Hepatocyte (in vitro differentiated cells): ENCODE measurements around the gene SIGLEC9. TPM values are rescaled to one million over a fixed set of nuclear protein-coding genes. Genes with fewer than 3 reads are reported as not detected.

Experiments
- DNase-seq: peaks from one replicate; pipeline ENCODE4 v3.0.0-alpha.2; 2016; ENCODE audit warnings: low spot score
- H2AFZ ChIP-seq: fragments of 200-600 bp; sonication (generic); 2 replicates; pipeline ENCODE4 v1.6.0; 2016; ENCODE audit warnings: antibody characterized with exemption, mild to moderate bottlenecking
- H3K27ac ChIP-seq: fragments of 200-600 bp; sonication (generic); 2 replicates; pipeline ENCODE4 v1.5.1; 2016; ENCODE audit warnings: mild to moderate bottlenecking
- H3K27me3 ChIP-seq: fragments of 200-600 bp; sonication (generic); 2 replicates; pipeline ENCODE4 v1.6.1; 2016
- H3K36me3 ChIP-seq: fragments of 200-600 bp; sonication (generic); replicated peaks from 2 replicates; pipeline ENCODE4 v1.5.1; 2016; ENCODE audit warnings: low read depth; ENCODE audit not compliant: insufficient read depth
- H3K4me1 ChIP-seq: fragments of 200-600 bp; sonication (generic); 2 replicates; pipeline ENCODE4 v1.5.1; 2016; ENCODE audit warnings: mild to moderate bottlenecking, moderate library complexity; ENCODE audit not compliant: insufficient read depth
- H3K4me2 ChIP-seq: fragments of 200-600 bp; sonication (generic); 2 replicates; pipeline ENCODE4 v1.6.0; 2016
- H3K4me3 ChIP-seq: fragments of 200-600 bp; sonication (generic); 2 replicates; pipeline ENCODE4 v1.5.1; 2016; ENCODE audit warnings: mild to moderate bottlenecking
- H3K79me2 ChIP-seq: fragments of 200-600 bp; sonication (generic); 2 replicates; pipeline ENCODE4 v1.6.0; 2017; ENCODE audit warnings: mild to moderate bottlenecking
- H3K9me2 ChIP-seq: fragments of 200-600 bp; sonication (generic); replicated peaks from 2 replicates; pipeline ENCODE4 v1.6.0; 2017; ENCODE audit warnings: mild to moderate bottlenecking; ENCODE audit not compliant: insufficient read depth
- H3K9me3 ChIP-seq: fragments of 200-600 bp; sonication (generic); 2 replicates; pipeline ENCODE4 v1.5.1; 2016; ENCODE audit warnings: low read depth, mild to moderate bottlenecking
- H4K20me1 ChIP-seq: fragments of 200-600 bp; sonication (generic); 2 replicates; pipeline ENCODE4 v1.6.0; 2016; ENCODE audit warnings: mild to moderate bottlenecking; ENCODE audit not compliant: insufficient read depth, poor library complexity, severe bottlenecking
- EZH2 ChIP-seq: fragments of 200-600 bp; sonication (generic); IDR thresholded peaks from 2 replicates; pipeline ENCODE4 v1.6.1; 2016; ENCODE audit warnings: antibody characterized with exemption, mild to moderate bottlenecking, borderline replicate concordance
- EZH2phosphoT487 ChIP-seq: fragments of 200-600 bp; sonication (generic); IDR thresholded peaks from one replicate; pipeline ENCODE4 v1.6.1; 2018; ENCODE audit warnings: antibody characterized with exemption, mild to moderate bottlenecking, low read depth, moderate library complexity; ENCODE audit not compliant: unreplicated experiment, severe bottlenecking
- WGBS: methylation state at CpG from one replicate; pipeline ENCODE4 v1.1.6; 2016; ENCODE audit warnings: low lambda C conversion rate; ENCODE audit errors: missing lambda C conversion rate; 5-methylcytosine and 5-hydroxymethylcytosine counted together
- polyA plus RNA-seq: library from polyadenylated mRNA; unstranded; fragments of >200 nt; fragmentation: Nextera tagmentation; extraction: Ambion mirVana; gene quantifications from 2 replicates; pipeline ENCODE4 v1.2.1, GENCODE V29; 2016
- total RNA-seq: library from RNA; depleted of rRNA; stranded (reverse); fragments of >200 nt; gene quantifications from 2 replicates; pipeline ENCODE4 v1.2.3, GENCODE V29; 2014
- TF ChIP-seq, protein P1 (sequence below): fragments of 200-600 bp; sonication (generic); IDR thresholded peaks from 2 replicates; pipeline ENCODE4 v1.5.1; 2016; ENCODE audit warnings: antibody characterized with exemption, mild to moderate bottlenecking; ENCODE audit not compliant: poor library complexity

SIGLEC9 gene
- total and polyA plus RNA-seq, 2 experiments from 2014 or later: 0.77 to 1.5 TPM

DNA sequence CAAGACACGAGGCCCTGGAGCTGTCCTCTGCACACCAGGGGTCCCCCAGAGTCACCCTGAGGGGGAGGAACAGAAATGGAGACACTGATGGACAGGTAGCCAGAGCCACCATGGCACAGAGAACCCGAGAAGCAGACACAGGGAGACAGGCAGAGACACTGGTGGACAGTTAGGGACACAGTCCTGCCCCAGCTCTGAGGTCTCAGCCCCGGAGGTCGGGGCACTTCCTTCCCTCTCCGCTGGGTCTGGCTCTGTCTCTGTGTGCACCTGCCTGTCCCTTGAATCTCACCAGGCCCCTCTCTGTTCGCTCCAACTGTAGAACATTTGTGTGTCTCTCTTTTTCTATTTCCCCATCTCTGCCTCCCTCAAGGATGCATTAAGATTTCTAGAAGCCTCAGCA lies 46.6 kb upstream of the SIGLEC9 start:
- H3K9me3 ChIP-seq: peaks cover 6% of the 10 kb centered on the region
- no peaks in the 10 kb centered on the region for H3K79me2 ChIP-seq
- no peak overlapping the region for H3K4me3 ChIP-seq
- H3K27ac ChIP-seq: no peak overlapping the region
- H3K4me2 ChIP-seq: no peak overlapping the region
- H4K20me1 ChIP-seq: no peaks in the 10 kb centered on the region
- no peaks in the 10 kb centered on the region for H3K4me1 ChIP-seq
- no peaks in the 10 kb centered on the region for H3K36me3 ChIP-seq
- WGBS: 87% methylated on average over 6 of the region's 6 CpGs
- H2AFZ ChIP-seq: no peak overlapping the region
- H3K9me2 ChIP-seq: no peaks in the 10 kb centered on the region
- TF ChIP-seq, protein P1, sequence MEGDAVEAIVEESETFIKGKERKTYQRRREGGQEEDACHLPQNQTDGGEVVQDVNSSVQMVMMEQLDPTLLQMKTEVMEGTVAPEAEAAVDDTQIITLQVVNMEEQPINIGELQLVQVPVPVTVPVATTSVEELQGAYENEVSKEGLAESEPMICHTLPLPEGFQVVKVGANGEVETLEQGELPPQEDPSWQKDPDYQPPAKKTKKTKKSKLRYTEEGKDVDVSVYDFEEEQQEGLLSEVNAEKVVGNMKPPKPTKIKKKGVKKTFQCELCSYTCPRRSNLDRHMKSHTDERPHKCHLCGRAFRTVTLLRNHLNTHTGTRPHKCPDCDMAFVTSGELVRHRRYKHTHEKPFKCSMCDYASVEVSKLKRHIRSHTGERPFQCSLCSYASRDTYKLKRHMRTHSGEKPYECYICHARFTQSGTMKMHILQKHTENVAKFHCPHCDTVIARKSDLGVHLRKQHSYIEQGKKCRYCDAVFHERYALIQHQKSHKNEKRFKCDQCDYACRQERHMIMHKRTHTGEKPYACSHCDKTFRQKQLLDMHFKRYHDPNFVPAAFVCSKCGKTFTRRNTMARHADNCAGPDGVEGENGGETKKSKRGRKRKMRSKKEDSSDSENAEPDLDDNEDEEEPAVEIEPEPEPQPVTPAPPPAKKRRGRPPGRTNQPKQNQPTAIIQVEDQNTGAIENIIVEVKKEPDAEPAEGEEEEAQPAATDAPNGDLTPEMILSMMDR: no peak
- no peak for TF ChIP-seq EZH2
- TF ChIP-seq EZH2phosphoT487: no peak
- no peaks in the 10 kb centered on the region for H3K27me3 ChIP-seq
- no peak for DNase-seq

DNA sequence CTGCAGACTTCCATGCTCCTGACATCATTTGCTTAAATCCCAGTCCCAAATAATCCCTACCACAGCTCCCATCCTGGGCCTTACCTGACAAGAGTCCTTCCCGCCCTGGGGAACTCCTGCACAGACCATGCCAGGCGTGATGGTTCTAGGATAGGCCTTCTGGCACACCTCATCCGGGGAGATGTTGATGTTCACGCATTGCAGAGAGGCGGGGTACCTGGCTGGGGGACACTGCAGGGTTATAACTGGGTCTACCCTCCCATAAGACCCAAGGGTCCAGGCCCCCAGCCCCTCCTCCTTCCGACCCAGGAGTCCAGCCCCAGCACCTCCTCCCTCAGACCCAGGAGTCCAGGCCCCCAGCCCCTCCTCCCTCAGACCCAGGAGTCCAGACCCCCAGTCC lies 46.0 kb upstream of the SIGLEC9 start:
- WGBS: 98% methylated on average over 5 of the region's 6 CpGs

GRCh38 chr19:51079481-51080110 lies 45.1 kb upstream of the SIGLEC9 start:
- Histone ChIP-seq H3K4me3 (no peak overlapping the region), H3K4me1 (no peaks in the 10 kb centered on the region), H3K9me3 (no peaks in the 10 kb centered on the region), H4K20me1 (no peaks in the 10 kb centered on the region), H2AFZ (no peak overlapping the region), H3K36me3 (no peaks in the 10 kb centered on the region), H3K9me2 (no peaks in the 10 kb centered on the region), H3K4me2 (no peak overlapping the region), H3K27ac (no peak overlapping the region), H3K27me3 (no peaks in the 10 kb centered on the region), H3K79me2 (no peaks in the 10 kb centered on the region)
- 94% methylated on average over 26 of the region's 27 CpGs for WGBS
- TF ChIP-seq EZH2phosphoT487 (no peak), EZH2 (no peak)
- TF ChIP-seq, protein P1: no peak
- DNase-seq: no peak

More for the DNA sequence above, 46.0 kb upstream of the SIGLEC9 start:
- no peak overlapping the region for H3K4me2 ChIP-seq
- no peaks in the 10 kb centered on the region for H3K79me2 ChIP-seq
- H3K36me3 ChIP-seq: no peaks in the 10 kb centered on the region
- H3K27ac ChIP-seq: no peak overlapping the region
- no peaks in the 10 kb centered on the region for H3K9me2 ChIP-seq
- H3K4me1 ChIP-seq: no peaks in the 10 kb centered on the region
- H3K4me3 ChIP-seq: no peak overlapping the region
- TF ChIP-seq EZH2phosphoT487 (no peak), EZH2 (no peak)
- TF ChIP-seq, protein P1: no peak
- H3K9me3 ChIP-seq: peaks cover 3% of the 10 kb centered on the region
- no peaks in the 10 kb centered on the region for H4K20me1 ChIP-seq
- no peaks in the 10 kb centered on the region for H3K27me3 ChIP-seq
- H2AFZ ChIP-seq: no peak overlapping the region
- no peak for DNase-seq
